ENCODE measurements around the gene DKK2.
A peak's percentile ranks its signal among the peaks of the same experiment; 100 is the strongest.

The DKK2 gene, protein sequence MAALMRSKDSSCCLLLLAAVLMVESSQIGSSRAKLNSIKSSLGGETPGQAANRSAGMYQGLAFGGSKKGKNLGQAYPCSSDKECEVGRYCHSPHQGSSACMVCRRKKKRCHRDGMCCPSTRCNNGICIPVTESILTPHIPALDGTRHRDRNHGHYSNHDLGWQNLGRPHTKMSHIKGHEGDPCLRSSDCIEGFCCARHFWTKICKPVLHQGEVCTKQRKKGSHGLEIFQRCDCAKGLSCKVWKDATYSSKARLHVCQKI

GRCh38 chr4:107035819-107036583, at the start of gene DKK2:
TSS of gene DKK2 (minus strand) at chr4:107036313. CDS start at chr4:107035591, 722 bp downstream.
- DNase-seq (ENCODE audit: low read depth), result no peak
- H3K4me3 ChIP-seq (ENCODE audit: control insufficient read depth, low read depth, low read length), result peak within 1 kb of the TSS; percentile 51
- TF ChIP-seq, protein P1, sequence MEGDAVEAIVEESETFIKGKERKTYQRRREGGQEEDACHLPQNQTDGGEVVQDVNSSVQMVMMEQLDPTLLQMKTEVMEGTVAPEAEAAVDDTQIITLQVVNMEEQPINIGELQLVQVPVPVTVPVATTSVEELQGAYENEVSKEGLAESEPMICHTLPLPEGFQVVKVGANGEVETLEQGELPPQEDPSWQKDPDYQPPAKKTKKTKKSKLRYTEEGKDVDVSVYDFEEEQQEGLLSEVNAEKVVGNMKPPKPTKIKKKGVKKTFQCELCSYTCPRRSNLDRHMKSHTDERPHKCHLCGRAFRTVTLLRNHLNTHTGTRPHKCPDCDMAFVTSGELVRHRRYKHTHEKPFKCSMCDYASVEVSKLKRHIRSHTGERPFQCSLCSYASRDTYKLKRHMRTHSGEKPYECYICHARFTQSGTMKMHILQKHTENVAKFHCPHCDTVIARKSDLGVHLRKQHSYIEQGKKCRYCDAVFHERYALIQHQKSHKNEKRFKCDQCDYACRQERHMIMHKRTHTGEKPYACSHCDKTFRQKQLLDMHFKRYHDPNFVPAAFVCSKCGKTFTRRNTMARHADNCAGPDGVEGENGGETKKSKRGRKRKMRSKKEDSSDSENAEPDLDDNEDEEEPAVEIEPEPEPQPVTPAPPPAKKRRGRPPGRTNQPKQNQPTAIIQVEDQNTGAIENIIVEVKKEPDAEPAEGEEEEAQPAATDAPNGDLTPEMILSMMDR (IDR thresholded peaks at IDR 0.05; ENCODE audit: control insufficient read depth, insufficient read depth, low read depth, low read length, missing control alignments), result no peak

- DNase-seq (ENCODE audit: low read depth), result no peak
- no peak overlapping the region for H3K4me3 ChIP-seq (ENCODE audit: control insufficient read depth, low read depth, low read length)
- TF ChIP-seq, protein P1 (IDR thresholded peaks at IDR 0.05; ENCODE audit: control insufficient read depth, insufficient read depth, low read depth, low read length, missing control alignments), result no peak
Observed at GRCh38 chr4:107077192-107077591, 41.1 kb upstream of the DKK2 start.

- DNase-seq (ENCODE audit: low read depth), result no peak
- TF ChIP-seq, protein P1 (IDR thresholded peaks at IDR 0.05; ENCODE audit: control insufficient read depth, insufficient read depth, low read depth, low read length, missing control alignments), result no peak
Observed at GRCh38 chr4:107072836-107073736, 37.0 kb upstream of the DKK2 start.

DNA sequence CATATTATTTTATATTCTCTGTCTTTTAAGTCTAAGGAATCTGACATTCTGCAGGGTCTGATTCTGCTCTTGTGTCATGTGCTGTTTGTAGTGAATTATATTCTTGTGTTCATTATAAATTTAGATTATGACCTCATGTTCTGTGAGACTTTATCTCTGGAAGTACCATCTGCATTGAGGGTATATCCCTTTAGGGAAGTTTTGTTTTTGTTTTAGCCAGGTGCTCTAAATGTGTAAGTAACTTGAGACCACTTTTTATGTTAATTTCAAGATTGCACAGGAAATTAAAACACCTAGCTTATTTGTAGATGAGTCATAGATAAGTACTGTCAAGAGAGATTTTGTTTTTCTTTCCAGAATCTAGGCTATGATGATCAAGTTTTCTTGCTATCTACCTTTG, 35.0 kb upstream of the DKK2 start:
- TF ChIP-seq, protein P1 (IDR thresholded peaks at IDR 0.05; ENCODE audit: control insufficient read depth, insufficient read depth, low read depth, low read length, missing control alignments), result no peak
- no peak for DNase-seq (ENCODE audit: low read depth)
- H3K4me3 ChIP-seq (ENCODE audit: control insufficient read depth, low read depth, low read length), result no peak overlapping the region

More at GRCh38 chr4:107072836-107073736, 37.0 kb upstream of the DKK2 start:
- no peak overlapping the region for H3K4me3 ChIP-seq (ENCODE audit: control insufficient read depth, low read depth, low read length)

DNA sequence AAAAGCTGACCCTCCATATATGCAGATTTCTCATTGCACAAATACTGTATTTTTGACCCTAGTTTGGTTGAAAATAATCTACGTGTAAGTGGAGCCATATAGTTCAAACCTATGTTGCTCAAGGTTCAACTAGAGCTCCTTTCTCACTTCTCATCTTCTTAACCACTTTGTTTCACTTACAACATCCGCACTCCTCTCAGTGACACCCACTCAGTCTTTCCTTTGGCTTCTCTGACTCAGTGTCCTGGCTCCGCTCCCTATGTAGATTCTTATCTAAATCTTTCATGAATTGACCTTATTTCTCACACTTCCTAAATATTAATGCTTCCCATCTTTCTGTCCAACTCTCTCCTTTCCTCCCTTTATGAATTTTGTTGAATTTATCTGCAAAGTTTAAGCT, 32.9 kb upstream of the DKK2 start:
- TF ChIP-seq, protein P1 (IDR thresholded peaks at IDR 0.05; ENCODE audit: control insufficient read depth, insufficient read depth, low read depth, low read length, missing control alignments), result no peak
- DNase-seq (ENCODE audit: low read depth), result peak; percentile 43
- H3K4me3 ChIP-seq (ENCODE audit: control insufficient read depth, low read depth, low read length), result no peak overlapping the region

- TF ChIP-seq, protein P1 (IDR thresholded peaks at IDR 0.05; ENCODE audit: control insufficient read depth, insufficient read depth, low read depth, low read length, missing control alignments), result no peak
- DNase-seq (ENCODE audit: low read depth), result no peak
- H3K4me3 ChIP-seq (ENCODE audit: control insufficient read depth, low read depth, low read length), result no peak overlapping the region
Observed at GRCh38 chr4:107068116-107068515, 32.0 kb upstream of the DKK2 start.
